Measurements from ENCODE around the gene HEMGN.

Gene HEMGN

DNA sequence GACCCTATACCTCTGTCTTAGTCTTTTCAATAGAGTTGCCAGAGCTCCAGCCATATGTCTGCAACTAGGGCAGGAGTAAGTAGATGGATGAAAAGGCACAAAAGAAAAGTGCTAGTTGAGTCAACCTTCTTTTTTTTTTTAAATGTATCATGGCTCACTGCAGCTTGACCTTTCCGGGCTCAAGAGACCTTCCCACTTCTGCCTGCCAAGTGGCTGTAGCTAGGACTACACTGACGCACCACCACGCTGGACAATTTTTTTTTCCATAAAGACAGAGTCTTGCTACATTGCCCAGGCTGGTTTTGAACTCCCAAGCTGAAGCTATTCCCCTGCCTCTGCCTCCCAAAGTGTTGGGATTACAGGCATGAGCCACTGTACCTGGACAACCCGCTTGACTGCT lies 57.6 kb downstream of the HEMGN start:
- Histone ChIP-seq H3K9me3 (no peaks in the 10 kb centered on the region), H3K36me3 (no peaks in the 10 kb centered on the region), H3K4me2 (no peak overlapping the region), H4K20me1 (no peaks in the 10 kb centered on the region), H3K27ac (no peak overlapping the region), H3K9ac (no peak overlapping the region), H3K27me3 (no peaks in the 10 kb centered on the region), H3K4me1 (no peaks in the 10 kb centered on the region), H3K4me3 (no peak overlapping the region)
- TF ChIP-seq Cebpa-rat (IDR thresholded peaks at IDR 0.05), result no peak
